ENCODE data around the gene RCAN3.

The RCAN3 gene

GRCh38 chr1:24553931-24554330, 51.3 kb downstream of the RCAN3 start:
- DNase-seq, result no peak

GRCh38 chr1:24554714-24555113, 52.1 kb downstream of the RCAN3 start:
- no peak for DNase-seq

GRCh38 chr1:24555591-24556413, 53.2 kb downstream of the RCAN3 start, which contains the start of gene NCMAP:
Gene NCMAP (plus strand): TSS chr1:24556087. CDS start chr1:24595431, 39,344 bp downstream.
- DNase-seq, result no peak

GRCh38 chr1:24556414-24556795, 53.8 kb downstream of the RCAN3 start:
- no peak for DNase-seq

- DNase-seq, result no peak
These were observed 54.6 kb downstream of the RCAN3 start for GRCh38 chr1:24557220-24557619.

GRCh38 chr1:24557711-24558131, 55.1 kb downstream of the RCAN3 start:
- no peak for DNase-seq

- DNase-seq, result no peak
These were observed 55.8 kb downstream of the RCAN3 start for GRCh38 chr1:24558455-24558854.

- no peak for DNase-seq
These were observed 56.5 kb downstream of the RCAN3 start for GRCh38 chr1:24558902-24559791.

GRCh38 chr1:24560361-24560760, 57.7 kb downstream of the RCAN3 start:
- DNase-seq, result no peak

- no peak for DNase-seq
These were observed 60.0 kb downstream of the RCAN3 start for GRCh38 chr1:24562625-24563024.

- DNase-seq, result no peak
These were observed 62.1 kb downstream of the RCAN3 start for GRCh38 chr1:24564695-24565094.

GRCh38 chr1:24566236-24566867, 63.7 kb downstream of the RCAN3 start:
- no peak for DNase-seq

GRCh38 chr1:24567792-24568388, 65.3 kb downstream of the RCAN3 start:
- no peak for DNase-seq

GRCh38 chr1:24568475-24568874, 65.8 kb downstream of the RCAN3 start:
- no peak for DNase-seq

- DNase-seq, result no peak
These were observed 67.9 kb downstream of the RCAN3 start for GRCh38 chr1:24570265-24571125.

- peak; percentile 22 for DNase-seq
These were observed 69.7 kb downstream of the RCAN3 start for GRCh38 chr1:24572301-24572700.

- DNase-seq, result no peak
These were observed 73.4 kb downstream of the RCAN3 start for GRCh38 chr1:24575905-24576587.

- DNase-seq, result no peak
These were observed 76.2 kb downstream of the RCAN3 start for GRCh38 chr1:24578846-24579245.

GRCh38 chr1:24580756-24581155, 78.1 kb downstream of the RCAN3 start:
- DNase-seq, result no peak

GRCh38 chr1:24584171-24584647, 81.6 kb downstream of the RCAN3 start:
- no peak for DNase-seq

GRCh38 chr1:24586119-24586518, 83.5 kb downstream of the RCAN3 start:
- peak; percentile 19 for DNase-seq

All from OCI-M1 (cell line).